Liver (tissue), 9 donors: ENCODE measurements around the gene CDON. TPM values are rescaled to one million over a fixed set of nuclear protein-coding genes. Genes with fewer than 3 reads are reported as not detected.
A peak's percentile ranks its signal among the peaks of the same experiment; 100 is the strongest.

Experiments used
- DNase-seq: peaks from one replicate; pipeline ENCODE4 v3.0.0-alpha.2; 2017; ENCODE audit warnings: low spot score
- H3K27ac ChIP-seq, 2 donors: one replicate each; pipeline ENCODE4 v1.7.0; 2013; ENCODE audit warnings: inconsistent platforms in 2 of 2, low read length in 2 of 2, control low read depth in 1 of 2, low read depth in 1 of 2, mild to moderate bottlenecking in 1 of 2
- H3K27me3 ChIP-seq, 4 donors: one replicate each; pipeline versions ENCODE4 v1.6.1 to v1.7.0; 2013; ENCODE audit warnings: low read length in 3 of 4, inconsistent platforms in 1 of 4, mild to moderate bottlenecking in 1 of 4, moderate library complexity in 1 of 4; ENCODE audit not compliant: control insufficient read depth in 4 of 4, insufficient read depth in 4 of 4
- H3K36me3 ChIP-seq, 4 donors: one replicate each; pipeline versions ENCODE4 v1.6.1 to v1.7.0; 2013; ENCODE audit warnings: low read length in 3 of 4, mild to moderate bottlenecking in 3 of 4, low read depth in 1 of 4, moderate library complexity in 1 of 4; ENCODE audit not compliant: control insufficient read depth in 4 of 4, insufficient read depth in 3 of 4
- H3K4me1 ChIP-seq, 4 donors: one replicate each; pipeline versions ENCODE4 v1.6.1 to v1.7.0; 2013; ENCODE audit warnings: low read length in 3 of 4, mild to moderate bottlenecking in 3 of 4, moderate library complexity in 1 of 4; ENCODE audit not compliant: control insufficient read depth in 4 of 4, insufficient read depth in 4 of 4
- H3K4me3 ChIP-seq, 3 donors: one replicate each; pipeline versions ENCODE4 v1.6.1 to v1.7.0; 2013; ENCODE audit warnings: low read length in 3 of 3, control low read depth in 1 of 3, low read depth in 1 of 3, mild to moderate bottlenecking in 1 of 3
- H3K9ac ChIP-seq, 2 donors: one replicate each; pipeline ENCODE4 v1.7.0; 2013; ENCODE audit warnings: low read length in 2 of 2, mild to moderate bottlenecking in 2 of 2, moderate library complexity in 2 of 2, control low read depth in 1 of 2, low read depth in 1 of 2
- H3K9me3 ChIP-seq, 4 donors: one replicate each; pipeline versions ENCODE4 v1.6.1 to v1.7.0; 2013; ENCODE audit warnings: low read length in 3 of 4; ENCODE audit not compliant: control insufficient read depth in 4 of 4
- EGR1 ChIP-seq, 2 donors: IDR thresholded peaks; 2 replicates each; pipeline ENCODE4 v1.6.1; 2016 to 2018; ENCODE audit warnings: antibody characterized with exemption in 2 of 2, low read depth in 2 of 2
- FOXA2 ChIP-seq: IDR thresholded peaks from 2 replicates; pipeline ENCODE4 v1.6.1; 2016; ENCODE audit warnings: antibody characterized with exemption
- GABPA ChIP-seq, 2 donors: IDR thresholded peaks in 1 of 2; conservative IDR thresholded peaks in 1 of 2; 2 replicates each; pipeline ENCODE4 v1.6.1; 2016; ENCODE audit warnings: antibody characterized with exemption in 2 of 2, mild to moderate bottlenecking in 1 of 2, moderate library complexity in 1 of 2
- HNF4A ChIP-seq, 2 donors: conservative IDR thresholded peaks; 2 replicates each; pipeline ENCODE4 v1.6.1; 2016; ENCODE audit warnings: antibody characterized with exemption in 2 of 2, mild to moderate bottlenecking in 2 of 2
- HNF4G ChIP-seq: IDR thresholded peaks from 2 replicates; pipeline ENCODE4 v1.6.1; 2016; ENCODE audit warnings: antibody characterized with exemption
- JUND ChIP-seq, 2 donors: IDR thresholded peaks; 2 replicates each; pipeline ENCODE4 v1.6.1; 2016; ENCODE audit warnings: antibody characterized with exemption in 2 of 2
- NR2F2 ChIP-seq: IDR thresholded peaks from 2 replicates; pipeline ENCODE4 v1.6.1; 2016; ENCODE audit warnings: antibody characterized with exemption
- RAD21 ChIP-seq, 2 donors: IDR thresholded peaks; 2 replicates each; pipeline ENCODE4 v1.6.1; 2016; ENCODE audit warnings: antibody characterized with exemption in 2 of 2, mild to moderate bottlenecking in 2 of 2
- RXRA ChIP-seq, 2 donors: IDR thresholded peaks; 2 replicates each; pipeline ENCODE4 v1.6.1; 2017 to 2018; ENCODE audit warnings: antibody characterized with exemption in 2 of 2, mild to moderate bottlenecking in 1 of 2
- SP1 ChIP-seq: IDR thresholded peaks from 2 replicates; pipeline ENCODE4 v1.6.1; 2018; ENCODE audit warnings: antibody characterized with exemption, mild to moderate bottlenecking
- TAF1 ChIP-seq: conservative IDR thresholded peaks from 2 replicates; pipeline ENCODE4 v1.6.1; 2016; ENCODE audit warnings: antibody characterized with exemption, mild to moderate bottlenecking
- WGBS: extraction: QIAGEN DNeasy Blood & Tissue Kit; methylation state at CpG from one replicate; pipeline ENCODE4 v1.1.7; 2013; 5-methylcytosine and 5-hydroxymethylcytosine counted together
- polyA plus RNA-seq, 2 donors: library from polyadenylated mRNA; stranded (reverse) in 1 of 2; unstranded in 1 of 2; fragments of 200-250 nt in 1 of 2; fragments of >200 nt in 1 of 2; fragmentation: Nextera tagmentation in 1 of 2; extraction: Ambion mirVana in 1 of 2; gene quantifications; one replicate each; pipeline versions ENCODE4 v1.2.1 to v1.2.3, GENCODE V29; 2013 to 2015
- total RNA-seq, 2 donors: library from RNA; depleted of rRNA; stranded (reverse); fragments of >200 nt; gene quantifications; one replicate each; pipeline ENCODE4 v1.2.3, GENCODE V29; 2014
- TF ChIP-seq, protein P1 (sequence below): IDR thresholded peaks from 2 replicates; pipeline ENCODE4 v1.6.1; 2016; ENCODE audit warnings: antibody characterized with exemption
- TF ChIP-seq, protein P2 (sequence below): fragments of 150-350 bp; IDR thresholded peaks from 2 replicates; pipeline ENCODE4 v1.5.1; 2017; ENCODE audit warnings: improper control_type of control experiment, low read depth, low read length; ENCODE audit not compliant: missing input control
- TF ChIP-seq, protein P3 (sequence below): IDR thresholded peaks from 2 replicates; pipeline ENCODE4 v1.6.1; 2016; ENCODE audit warnings: antibody characterized with exemption
- TF ChIP-seq, protein P4 (sequence below): IDR thresholded peaks from 2 replicates; pipeline ENCODE4 v1.6.1; 2016; ENCODE audit warnings: antibody characterized with exemption, mild to moderate bottlenecking
- TF ChIP-seq, protein P5 (sequence below): IDR thresholded peaks from 2 replicates; pipeline ENCODE4 v1.6.1; 2016; ENCODE audit warnings: antibody characterized with exemption
- donor health status: healthy.
- donor health status: healthy.
- donor health status: healthy.
- donor health status: healthy.
- donor health status: healthy.

CDON gene
- total and polyA plus RNA-seq, 4 donors = 0.69 to 7.4 (median 3.9) TPM

DNA sequence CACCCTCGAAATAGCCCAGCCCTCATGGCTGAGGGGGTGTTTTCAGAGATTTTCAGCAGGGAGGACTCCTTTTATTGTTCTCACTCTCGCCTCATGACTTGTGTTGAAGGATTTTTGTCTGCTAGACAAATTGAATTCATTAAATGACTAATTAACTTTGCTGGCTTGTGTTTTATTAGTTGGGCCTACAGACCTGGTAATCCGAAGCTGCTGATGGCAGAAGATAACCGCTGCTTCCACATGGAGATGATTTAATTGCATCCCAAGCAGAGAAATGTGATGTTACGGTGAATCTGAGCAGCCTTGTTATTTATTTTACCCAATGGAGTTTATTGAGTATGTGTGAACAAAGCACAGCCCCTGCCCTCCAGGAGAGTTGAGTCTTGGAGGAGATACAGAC is 40.5 kb upstream of the CDON start:
- Histone ChIP-seq H3K4me1 (peaks cover 0 to 4% (median 3%) of the 10 kb centered on the region in 4 donors), H3K9me3 (no peaks in the 10 kb centered on the region), H3K4me3 (no peak overlapping the region), H3K27ac (no peak overlapping the region), H3K27me3 (no peaks in the 10 kb centered on the region), H3K36me3 (no peaks in the 10 kb centered on the region), H3K9ac (no peak overlapping the region)
- DNase-seq = no peak
- no peak for TF ChIP-seq TAF1
- TF ChIP-seq, protein P1, sequence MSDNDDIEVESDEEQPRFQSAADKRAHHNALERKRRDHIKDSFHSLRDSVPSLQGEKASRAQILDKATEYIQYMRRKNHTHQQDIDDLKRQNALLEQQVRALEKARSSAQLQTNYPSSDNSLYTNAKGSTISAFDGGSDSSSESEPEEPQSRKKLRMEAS = no peak
- TF ChIP-seq SP1 = no peak
- TF ChIP-seq RXRA (IDR thresholded peaks at IDR 0.05) = no peak
- TF ChIP-seq JUND (IDR thresholded peaks at IDR 0.05) = no peak
- TF ChIP-seq, protein P2, sequence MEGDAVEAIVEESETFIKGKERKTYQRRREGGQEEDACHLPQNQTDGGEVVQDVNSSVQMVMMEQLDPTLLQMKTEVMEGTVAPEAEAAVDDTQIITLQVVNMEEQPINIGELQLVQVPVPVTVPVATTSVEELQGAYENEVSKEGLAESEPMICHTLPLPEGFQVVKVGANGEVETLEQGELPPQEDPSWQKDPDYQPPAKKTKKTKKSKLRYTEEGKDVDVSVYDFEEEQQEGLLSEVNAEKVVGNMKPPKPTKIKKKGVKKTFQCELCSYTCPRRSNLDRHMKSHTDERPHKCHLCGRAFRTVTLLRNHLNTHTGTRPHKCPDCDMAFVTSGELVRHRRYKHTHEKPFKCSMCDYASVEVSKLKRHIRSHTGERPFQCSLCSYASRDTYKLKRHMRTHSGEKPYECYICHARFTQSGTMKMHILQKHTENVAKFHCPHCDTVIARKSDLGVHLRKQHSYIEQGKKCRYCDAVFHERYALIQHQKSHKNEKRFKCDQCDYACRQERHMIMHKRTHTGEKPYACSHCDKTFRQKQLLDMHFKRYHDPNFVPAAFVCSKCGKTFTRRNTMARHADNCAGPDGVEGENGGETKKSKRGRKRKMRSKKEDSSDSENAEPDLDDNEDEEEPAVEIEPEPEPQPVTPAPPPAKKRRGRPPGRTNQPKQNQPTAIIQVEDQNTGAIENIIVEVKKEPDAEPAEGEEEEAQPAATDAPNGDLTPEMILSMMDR = no peak
- TF ChIP-seq FOXA2 = no peak
- no peak for TF ChIP-seq RAD21 (IDR thresholded peaks at IDR 0.05)
- TF ChIP-seq, protein P3, sequence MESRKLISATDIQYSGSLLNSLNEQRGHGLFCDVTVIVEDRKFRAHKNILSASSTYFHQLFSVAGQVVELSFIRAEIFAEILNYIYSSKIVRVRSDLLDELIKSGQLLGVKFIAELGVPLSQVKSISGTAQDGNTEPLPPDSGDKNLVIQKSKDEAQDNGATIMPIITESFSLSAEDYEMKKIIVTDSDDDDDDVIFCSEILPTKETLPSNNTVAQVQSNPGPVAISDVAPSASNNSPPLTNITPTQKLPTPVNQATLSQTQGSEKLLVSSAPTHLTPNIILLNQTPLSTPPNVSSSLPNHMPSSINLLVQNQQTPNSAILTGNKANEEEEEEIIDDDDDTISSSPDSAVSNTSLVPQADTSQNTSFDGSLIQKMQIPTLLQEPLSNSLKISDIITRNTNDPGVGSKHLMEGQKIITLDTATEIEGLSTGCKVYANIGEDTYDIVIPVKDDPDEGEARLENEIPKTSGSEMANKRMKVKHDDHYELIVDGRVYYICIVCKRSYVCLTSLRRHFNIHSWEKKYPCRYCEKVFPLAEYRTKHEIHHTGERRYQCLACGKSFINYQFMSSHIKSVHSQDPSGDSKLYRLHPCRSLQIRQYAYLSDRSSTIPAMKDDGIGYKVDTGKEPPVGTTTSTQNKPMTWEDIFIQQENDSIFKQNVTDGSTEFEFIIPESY = no peak
- TF ChIP-seq, protein P4, sequence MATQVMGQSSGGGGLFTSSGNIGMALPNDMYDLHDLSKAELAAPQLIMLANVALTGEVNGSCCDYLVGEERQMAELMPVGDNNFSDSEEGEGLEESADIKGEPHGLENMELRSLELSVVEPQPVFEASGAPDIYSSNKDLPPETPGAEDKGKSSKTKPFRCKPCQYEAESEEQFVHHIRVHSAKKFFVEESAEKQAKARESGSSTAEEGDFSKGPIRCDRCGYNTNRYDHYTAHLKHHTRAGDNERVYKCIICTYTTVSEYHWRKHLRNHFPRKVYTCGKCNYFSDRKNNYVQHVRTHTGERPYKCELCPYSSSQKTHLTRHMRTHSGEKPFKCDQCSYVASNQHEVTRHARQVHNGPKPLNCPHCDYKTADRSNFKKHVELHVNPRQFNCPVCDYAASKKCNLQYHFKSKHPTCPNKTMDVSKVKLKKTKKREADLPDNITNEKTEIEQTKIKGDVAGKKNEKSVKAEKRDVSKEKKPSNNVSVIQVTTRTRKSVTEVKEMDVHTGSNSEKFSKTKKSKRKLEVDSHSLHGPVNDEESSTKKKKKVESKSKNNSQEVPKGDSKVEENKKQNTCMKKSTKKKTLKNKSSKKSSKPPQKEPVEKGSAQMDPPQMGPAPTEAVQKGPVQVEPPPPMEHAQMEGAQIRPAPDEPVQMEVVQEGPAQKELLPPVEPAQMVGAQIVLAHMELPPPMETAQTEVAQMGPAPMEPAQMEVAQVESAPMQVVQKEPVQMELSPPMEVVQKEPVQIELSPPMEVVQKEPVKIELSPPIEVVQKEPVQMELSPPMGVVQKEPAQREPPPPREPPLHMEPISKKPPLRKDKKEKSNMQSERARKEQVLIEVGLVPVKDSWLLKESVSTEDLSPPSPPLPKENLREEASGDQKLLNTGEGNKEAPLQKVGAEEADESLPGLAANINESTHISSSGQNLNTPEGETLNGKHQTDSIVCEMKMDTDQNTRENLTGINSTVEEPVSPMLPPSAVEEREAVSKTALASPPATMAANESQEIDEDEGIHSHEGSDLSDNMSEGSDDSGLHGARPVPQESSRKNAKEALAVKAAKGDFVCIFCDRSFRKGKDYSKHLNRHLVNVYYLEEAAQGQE = no peak
- TF ChIP-seq, protein P5, sequence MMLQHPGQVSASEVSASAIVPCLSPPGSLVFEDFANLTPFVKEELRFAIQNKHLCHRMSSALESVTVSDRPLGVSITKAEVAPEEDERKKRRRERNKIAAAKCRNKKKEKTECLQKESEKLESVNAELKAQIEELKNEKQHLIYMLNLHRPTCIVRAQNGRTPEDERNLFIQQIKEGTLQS = no peak
- no peak for TF ChIP-seq GABPA (IDR thresholded peaks at IDR 0.05 in 1 of 2, conservative IDR thresholded peaks at IDR 0.05 in 1 of 2)
- no peak for TF ChIP-seq HNF4G
- no peak for TF ChIP-seq NR2F2
- WGBS = 94% methylated on average over 5 of the region's 5 CpGs

DNA sequence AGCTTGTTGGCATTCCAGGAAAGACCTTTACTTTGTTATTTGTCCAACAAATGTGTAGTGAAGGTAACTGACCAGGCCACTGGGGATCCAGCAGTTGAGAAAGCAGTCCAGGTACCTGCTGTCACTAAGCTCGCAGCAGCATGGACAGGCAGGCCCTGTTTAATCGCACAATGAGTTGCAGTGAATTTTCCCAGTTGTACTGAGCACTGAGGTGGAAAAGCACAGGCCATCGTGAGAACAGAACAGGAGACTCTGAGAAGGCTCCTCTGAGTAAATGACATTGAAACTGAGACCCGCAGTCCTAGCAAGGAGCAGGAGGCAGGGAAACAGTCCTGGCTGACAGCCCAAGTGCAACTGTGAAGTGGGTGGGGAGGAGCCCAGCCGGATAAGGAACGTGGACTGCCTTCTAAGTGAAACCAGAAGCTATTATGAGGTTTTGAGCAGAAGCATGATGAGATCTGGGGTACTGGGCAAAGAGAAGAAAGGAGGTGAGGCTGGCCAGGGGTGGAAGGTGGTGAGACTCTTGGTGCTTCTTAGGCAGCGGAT is 39.8 kb upstream of the CDON start:
- TF ChIP-seq RXRA (IDR thresholded peaks at IDR 0.05) (peak in 1 of 2 donors; percentile 60), EGR1 (IDR thresholded peaks at IDR 0.05; ENCODE audit: low read depth in 2 of 2) (no peak), HNF4A (conservative IDR thresholded peaks at IDR 0.05) (peak in 1 of 2 donors; percentile 33), RAD21 (IDR thresholded peaks at IDR 0.05) (peak in 1 of 2 donors; percentile 48)
- DNase-seq = no peak
- 48% methylated on average over 7 of the region's 7 CpGs for WGBS
- no peaks in the 10 kb centered on the region for H3K9me3 ChIP-seq
- peaks cover 0 to 4% (median 3%) of the 10 kb centered on the region in 4 donors for H3K4me1 ChIP-seq
- H3K27ac ChIP-seq = no peak overlapping the region
- H3K36me3 ChIP-seq = no peaks in the 10 kb centered on the region
- no peak overlapping the region for H3K4me3 ChIP-seq
- no peaks in the 10 kb centered on the region for H3K27me3 ChIP-seq
- no peak overlapping the region for H3K9ac ChIP-seq
